K562 (cell line): ENCODE data around the gene LIAS. TPM values are rescaled to one million over a fixed set of nuclear protein-coding genes. Genes with fewer than 3 reads are reported as not detected.

Experiments used
- ARID4B ChIP-seq: sonication (generic); formaldehyde crosslinking; IDR thresholded peaks from 2 replicates; pipeline ENCODE4 v1.8.0; 2022; ENCODE audit warnings: mild to moderate bottlenecking, missing genetic modification reagents
- ASH1L ChIP-seq: fragments of 450-650 bp; IDR thresholded peaks from 2 replicates; pipeline ENCODE4 v1.6.1; 2018; ENCODE audit warnings: borderline replicate concordance, mild to moderate bottlenecking, low read depth; ENCODE audit not compliant: partially characterized antibody
- CREB3L1 ChIP-seq: fragments of 450-650 bp; IDR thresholded peaks from 2 replicates; pipeline ENCODE4 v1.6.1; 2014; ENCODE audit warnings: low read depth, mild to moderate bottlenecking, moderate library complexity, borderline replicate concordance
- DPF2 ChIP-seq: fragments of 450-650 bp; IDR thresholded peaks from 2 replicates; pipeline ENCODE4 v1.6.1; 2016
- FUS ChIP-seq: fragments of 200-400 bp; formaldehyde crosslinking; optimal IDR thresholded peaks from 2 replicates; pipeline ENCODE3; 2017; ENCODE audit warnings: low read depth, low read length
- HBP1 ChIP-seq: fragments of 450-650 bp; formaldehyde crosslinking; IDR thresholded peaks from 2 replicates; pipeline ENCODE4 v1.4.0; 2022; ENCODE audit warnings: missing genetic modification characterization
- HNRNPLL ChIP-seq: fragments of 200-400 bp; formaldehyde crosslinking; IDR thresholded peaks from 2 replicates; pipeline ENCODE4 v1.6.1; 2017; ENCODE audit warnings: low read length, low read depth, mild to moderate bottlenecking; ENCODE audit not compliant: poor library complexity, severe bottlenecking
- RAD51 ChIP-seq: fragments of 450-650 bp; IDR thresholded peaks from 2 replicates; pipeline ENCODE4 v1.7.1; 2016; ENCODE audit warnings: low read depth, mild to moderate bottlenecking, borderline replicate concordance
- SMARCA4 ChIP-seq: fragments of 450-650 bp; IDR thresholded peaks from 2 replicates; pipeline ENCODE4 v1.6.1; 2016
- SRF ChIP-seq, 2 experiments: fragments of 250-450, 450-650 bp in 1 of 2; sonication (Bioruptor Pico) in 1 of 2; sonication (generic) in 1 of 2; formaldehyde crosslinking; IDR thresholded peaks; 2 replicates each; pipeline versions ENCODE4 v1.5.0 to v1.5.1; 2020 to 2022; ENCODE audit warnings: mild to moderate bottlenecking in 1 of 2, missing genetic modification reagents in 1 of 2
- SRSF1 ChIP-seq: fragments of 200-400 bp; formaldehyde crosslinking; IDR thresholded peaks from 2 replicates; pipeline ENCODE4 v1.6.1; 2017; ENCODE audit warnings: mild to moderate bottlenecking, low read depth, low read length, moderate library complexity
- TAF7 ChIP-seq: fragments of 450-650 bp; IDR thresholded peaks from 2 replicates; pipeline ENCODE4 v1.6.1; 2016; ENCODE audit warnings: missing genetic modification characterization, missing compliant biosample characterization
- ZFP36 ChIP-seq: fragments of 150-350 bp; IDR thresholded peaks from 2 replicates; pipeline ENCODE4 v1.6.1; 2018; ENCODE audit warnings: low read length, low read depth; ENCODE audit not compliant: partially characterized antibody
- ZFPM2 ChIP-seq: fragments of 250-450 bp; sonication (Bioruptor Pico); IDR thresholded peaks from 2 replicates; pipeline ENCODE4 v1.5.1; 2022; ENCODE audit warnings: mild to moderate bottlenecking
- ZNF324 ChIP-seq: fragments of 250-450 bp; sonication (Bioruptor Pico); IDR thresholded peaks from 2 replicates; pipeline ENCODE4 v1.4.0; 2020; ENCODE audit warnings: mild to moderate bottlenecking
- ZNF444 ChIP-seq: fragments of 250-450 bp; sonication (Bioruptor Pico); IDR thresholded peaks from 2 replicates; pipeline ENCODE4 v1.4.0; 2020; ENCODE audit warnings: mild to moderate bottlenecking, moderate library complexity
- ZNF766 ChIP-seq: fragments of 200-800 bp; sonication (Bioruptor generic); conservative IDR thresholded peaks from 2 replicates; pipeline ENCODE4 v1.6.1; 2016; ENCODE audit warnings: missing genetic modification characterization, missing compliant biosample characterization
- polyA plus RNA-seq, 8 experiments: library from polyadenylated mRNA; depleted of rRNA in 4 of 8; stranded (reverse) in 5 of 8; unstranded in 3 of 8; fragments of >200 nt; fragmentation: Nextera tagmentation in 2 of 8; fragmentation: Illumina TruSeq in 1 of 8; extraction: Ambion mirVana in 2 of 8; extraction: Trizol in 1 of 8; gene quantifications; 2 replicates each; pipeline versions ENCODE4 v1.2.1 to v1.2.3, GENCODE V29; 2011 to 2014; ENCODE audit warnings: inconsistent platforms in 1 of 8, missing spikeins in 1 of 8
- total RNA-seq, 7 experiments: library from RNA; depleted of rRNA in 6 of 7; stranded (reverse); fragments of >200 nt in 6 of 7; fragmentation: Illumina TruSeq in 2 of 7; extraction: Trizol in 2 of 7; gene quantifications; 2 replicates each; pipeline versions ENCODE4 v1.2.1 to v1.2.3, GENCODE V29; 2011 to 2021; ENCODE audit warnings: low replicate concordance in 1 of 7
- TF ChIP-seq, protein P1 (sequence below): fragments of 450-650 bp; formaldehyde crosslinking; IDR thresholded peaks from 2 replicates; pipeline ENCODE4 v1.4.0; 2020; ENCODE audit warnings: mild to moderate bottlenecking, moderate library complexity

LIAS gene
- total and polyA plus RNA-seq, 9 of the 15 experiments (the other 6 are each of a cell fraction or from before 2014, with no cell fraction given): 21.9 to 57.1 (median 42.1) TPM

GRCh38 chr4:39527296-39528060 lies 68.6 kb downstream of the LIAS start, which contains the start of gene UGDH (continued):
- TF ChIP-seq ARID4B (CRISPR knock-in tag): peak; percentile 95
- no peak for TF ChIP-seq ZNF324 (CRISPR knock-in tag)
- TF ChIP-seq DPF2: no peak
- TF ChIP-seq ZFP36: no peak
- TF ChIP-seq HNRNPLL: peak; percentile 78
- no peak for TF ChIP-seq FUS
- TF ChIP-seq ZNF444 (CRISPR knock-in tag): no peak
- TF ChIP-seq TAF7 (tag): 0 out of 2 replicates have a peak, but pooled peaks have one; percentile 35
- no peak for TF ChIP-seq SMARCA4
- TF ChIP-seq RAD51: no peak
- no peak for TF ChIP-seq ZFPM2
- no peak for TF ChIP-seq SRSF1
- 0 out of 2 replicates have a peak, but pooled peaks have one; percentile 59 for TF ChIP-seq ZNF766 (CRISPR knock-in tag)
- TF ChIP-seq, protein P1, sequence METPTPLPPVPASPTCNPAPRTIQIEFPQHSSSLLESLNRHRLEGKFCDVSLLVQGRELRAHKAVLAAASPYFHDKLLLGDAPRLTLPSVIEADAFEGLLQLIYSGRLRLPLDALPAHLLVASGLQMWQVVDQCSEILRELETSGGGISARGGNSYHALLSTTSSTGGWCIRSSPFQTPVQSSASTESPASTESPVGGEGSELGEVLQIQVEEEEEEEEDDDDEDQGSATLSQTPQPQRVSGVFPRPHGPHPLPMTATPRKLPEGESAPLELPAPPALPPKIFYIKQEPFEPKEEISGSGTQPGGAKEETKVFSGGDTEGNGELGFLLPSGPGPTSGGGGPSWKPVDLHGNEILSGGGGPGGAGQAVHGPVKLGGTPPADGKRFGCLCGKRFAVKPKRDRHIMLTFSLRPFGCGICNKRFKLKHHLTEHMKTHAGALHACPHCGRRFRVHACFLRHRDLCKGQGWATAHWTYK (CRISPR knock-in tag): peak; percentile 88; the same call in 1 of the 2 replicates
- TF ChIP-seq HBP1 (CRISPR knock-in tag): 0 out of 2 replicates have a peak, but pooled peaks have one; percentile 49
- peak; percentile 99 for TF ChIP-seq CREB3L1
- no peak for TF ChIP-seq ASH1L
- TF ChIP-seq SRF (CRISPR knock-in tag; IDR thresholded peaks at IDR 0.05): peak in 1 of 2 experiments; percentile 53; a peak in 2 of 4 replicates
